HCT116 (cell line): Measurements from ENCODE around the gene ADI1. TPM values are rescaled to one million over a fixed set of nuclear protein-coding genes. Genes with fewer than 3 reads are reported as not detected.

Source experiments
- ATAC-seq: fragments of 200-7000 bp; cut with Tn5 transposase; 2 replicates; pipeline ENCODE4 v1.9.1; 2020; ENCODE audit warnings: mild to moderate bottlenecking, moderate library complexity
- BruUV-seq: library from RNA; stranded (reverse); fragments of 400-500 nt; replicated peaks from 2 replicates; lab custom pipeline; 2021; lab: Mats Ljungman, UMichigan
- CTCF ChIA-PET: fragments of 300-600 bp; sonication (Branson Sonifier 250); formaldehyde crosslinking; loops from one replicate; lab custom pipeline; 2021; ENCODE audit warnings: antibody characterized with exemption; lab: Charles Lee
- POLR2A ChIA-PET: fragments of 300-600, 350-600 bp; sonication (Branson Sonifier 250); formaldehyde crosslinking; loops from one replicate; lab custom pipeline; 2021; ENCODE audit warnings: antibody characterized with exemption; lab: Charles Lee
- RAD21 ChIA-PET, 2 experiments: fragments of 300-600 bp; sonication (Branson Sonifier 250); formaldehyde crosslinking; loops; one replicate each; lab custom pipeline; 2023; ENCODE audit warnings: low total read pairs in 2 of 2; ENCODE audit not compliant: uncharacterized antibody in 2 of 2, unreplicated experiment in 2 of 2, low non-redundant PET in 1 of 2; lab: Charles Lee
- DNase-seq: peaks from one replicate; pipeline ENCODE4 v3.0.0-alpha.2; 2010; ENCODE audit warnings: low read depth, low spot score
- H2AFZ ChIP-seq: fragments of 200-600 bp; shearing (Covaris generic), sonication (generic); 2 replicates; pipeline ENCODE4 v1.6.1; 2017; ENCODE audit warnings: low read depth, mixed run types, mixed read lengths, antibody characterized with exemption, low read length; ENCODE audit not compliant: poor library complexity, severe bottlenecking
- H3K27ac ChIP-seq: 2 replicates; pipeline ENCODE4 v1.5.1; 2012; ENCODE audit warnings: low read depth, low read length
- H3K27me3 ChIP-seq: fragments of 200-600 bp; sonication (generic); 2 replicates; pipeline ENCODE4 v1.6.1; 2016; ENCODE audit warnings: mixed run types, low read length, mixed read lengths; ENCODE audit not compliant: insufficient read depth
- H3K36me3 ChIP-seq, 2 experiments: fragments of 200-500 bp in 1 of 2; fragments of 200-600 bp in 1 of 2; sonication (Bioruptor generic) in 1 of 2; sonication (generic) in 1 of 2; 2 replicates each; pipeline versions ENCODE4 v1.5.1 to v1.6.1; 2014 to 2016; ENCODE audit warnings: low read length in 2 of 2, inconsistent platforms in 1 of 2, mixed read lengths in 1 of 2, mixed run types in 1 of 2; ENCODE audit not compliant: insufficient read depth in 2 of 2, control insufficient read depth in 1 of 2
- H3K4me1 ChIP-seq, 2 experiments: fragments of 200-600 bp in 1 of 2; sonication (generic) in 1 of 2; 2 replicates each; pipeline versions ENCODE4 v1.5.1 to v1.6.1; 2012 to 2017; ENCODE audit warnings: low read length in 2 of 2, inconsistent platforms in 1 of 2, mild to moderate bottlenecking in 1 of 2, mixed read lengths in 1 of 2, mixed run types in 1 of 2, moderate library complexity in 1 of 2; ENCODE audit not compliant: insufficient read depth in 2 of 2, control insufficient read depth in 1 of 2
- H3K4me2 ChIP-seq: fragments of 200-600 bp; sonication (generic); 2 replicates; pipeline ENCODE4 v1.6.1; 2017; ENCODE audit warnings: mixed run types, low read length, mixed read lengths
- H3K4me3 ChIP-seq, 2 experiments: fragments of 200-600 bp in 1 of 2; sonication (generic) in 1 of 2; replicated peaks in 1 of 2; 2 replicates each; pipeline ENCODE4 v1.5.1; 2011 to 2016; ENCODE audit warnings: low read length in 2 of 2, control low read depth in 1 of 2, low read depth in 1 of 2, mild to moderate bottlenecking in 1 of 2, mixed read lengths in 1 of 2, mixed run types in 1 of 2
- H3K79me2 ChIP-seq: fragments of 200-600 bp; sonication (generic); 2 replicates; pipeline ENCODE4 v1.6.1; 2017; ENCODE audit warnings: mild to moderate bottlenecking, mixed run types, low read length, moderate library complexity, mixed read lengths; ENCODE audit not compliant: insufficient read depth
- H3K9ac ChIP-seq: fragments of 200-600 bp; sonication (generic); 2 replicates; pipeline ENCODE4 v1.6.1; 2016; ENCODE audit warnings: low read length, mixed read lengths
- H3K9me2 ChIP-seq: fragments of 200-600 bp; sonication (generic), shearing (Covaris generic); 2 replicates; pipeline ENCODE4 v1.6.1; 2017; ENCODE audit warnings: mixed run types, mild to moderate bottlenecking, moderate library complexity; ENCODE audit not compliant: insufficient read depth
- H3K9me3 ChIP-seq, 2 experiments: fragments of 200-500 bp in 1 of 2; fragments of 200-600 bp in 1 of 2; sonication (Bioruptor generic) in 1 of 2; sonication (generic) in 1 of 2; 2 replicates each; pipeline ENCODE4 v1.6.1; 2014 to 2017; ENCODE audit warnings: low read length in 2 of 2, mixed read lengths in 2 of 2, inconsistent platforms in 1 of 2, low read depth in 1 of 2, mild to moderate bottlenecking in 1 of 2, mixed run types in 1 of 2, moderate library complexity in 1 of 2; ENCODE audit not compliant: control insufficient read depth in 1 of 2, insufficient read depth in 1 of 2
- H4K20me1 ChIP-seq: fragments of 200-600 bp; sonication (generic), shearing (Covaris generic); 2 replicates; pipeline ENCODE4 v1.6.1; 2017; ENCODE audit warnings: mixed run types, mild to moderate bottlenecking, moderate library complexity; ENCODE audit not compliant: insufficient read depth
- CBX3 ChIP-seq: IDR thresholded peaks from 2 replicates; pipeline ENCODE4 v1.6.1; 2012; ENCODE audit warnings: low read depth
- EGR1 ChIP-seq: IDR thresholded peaks from 2 replicates; pipeline ENCODE4 v1.6.1; 2012; ENCODE audit warnings: low read depth
- ELF1 ChIP-seq: IDR thresholded peaks from 2 replicates; pipeline ENCODE4 v1.6.1; 2012; ENCODE audit warnings: low read depth, borderline replicate concordance
- POLR2A ChIP-seq: IDR thresholded peaks from 2 replicates; pipeline ENCODE4 v1.7.0; 2011; ENCODE audit warnings: borderline replicate concordance; ENCODE audit not compliant: insufficient read depth, insufficient read length; ENCODE audit errors: extremely low read depth
- POLR2AphosphoS5 ChIP-seq: IDR thresholded peaks from 2 replicates; pipeline ENCODE4 v1.6.1; 2011; ENCODE audit warnings: mild to moderate bottlenecking, low read depth, low read length, moderate library complexity
- SP1 ChIP-seq: IDR thresholded peaks from 2 replicates; pipeline ENCODE4 v1.6.1; 2012; ENCODE audit warnings: low read depth
- TCF7L2 ChIP-seq: IDR thresholded peaks from 2 replicates; pipeline ENCODE4 v1.7.0; 2011; ENCODE audit warnings: borderline replicate concordance, inconsistent platforms; ENCODE audit not compliant: insufficient read depth, insufficient read length; ENCODE audit errors: extremely low read depth
- YY1 ChIP-seq: IDR thresholded peaks from 2 replicates; pipeline ENCODE4 v1.6.1; 2011; ENCODE audit warnings: low read length, low read depth, moderate library complexity, mild to moderate bottlenecking; ENCODE audit not compliant: insufficient replicate concordance; ENCODE audit errors: extremely low read depth
- ZNF274 ChIP-seq: fragments of 200-500 bp; sonication (Bioruptor generic); IDR thresholded peaks from 2 replicates; pipeline ENCODE4 v1.6.1; 2014; ENCODE audit warnings: mild to moderate bottlenecking, low read depth, low read length, inconsistent platforms
- intact Hi-C: fragments of 100-400 bp; cut with micrococcal nuclease; formaldehyde crosslinking; loops from 2 replicates; pipeline ENCODE4 v1.10.0; 2022
- total RNA-seq: library from RNA; stranded (reverse); gene quantifications from one replicate; pipeline ENCODE4 v1.2.1, GENCODE V29; 2021; ENCODE audit not compliant: unreplicated experiment
- TF ChIP-seq, protein P1 (sequence below): IDR thresholded peaks from 2 replicates; pipeline ENCODE4 v1.6.1; 2012
- TF ChIP-seq, protein P2 (sequence below): IDR thresholded peaks from 2 replicates; pipeline ENCODE4 v1.6.1; 2012
- TF ChIP-seq, protein P3 (sequence below): IDR thresholded peaks from 2 replicates; pipeline ENCODE4 v1.6.1; 2011; ENCODE audit warnings: mild to moderate bottlenecking, low read length, moderate library complexity; ENCODE audit not compliant: insufficient replicate concordance; ENCODE audit errors: extremely low read depth

The ADI1 gene
- total RNA-seq, 1 experiment from 2014 or later: 27.0 TPM

DNA sequence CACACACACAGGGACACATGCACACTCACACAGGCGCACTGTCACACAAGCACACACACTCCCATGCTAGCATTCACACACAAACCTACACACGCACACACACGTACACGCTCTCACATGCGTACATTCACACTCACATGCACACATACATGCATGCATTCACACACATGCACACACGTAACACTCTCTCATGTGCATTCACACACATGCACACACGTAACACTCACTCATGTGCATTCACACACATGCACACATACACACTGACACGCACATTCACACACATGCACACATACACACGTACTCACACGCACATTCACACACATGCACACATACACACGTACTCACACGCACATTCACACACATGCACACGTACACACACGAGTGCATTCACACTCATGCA lies 16.3 kb downstream of the ADI1 start:
- 0 out of 4 replicates have a peak, but pooled peaks cover 0 to 3% of the 10 kb centered on the region in 2 experiments for H3K36me3 ChIP-seq
- H3K27me3 ChIP-seq: no peaks in the 10 kb centered on the region
- ATAC-seq (no peak), DNase-seq (no peak)
- no peaks in the 10 kb centered on the region for H3K9me2 ChIP-seq
- H4K20me1 ChIP-seq: no peaks in the 10 kb centered on the region
- intact Hi-C loops: no loop called here
- no peaks in the 10 kb centered on the region for H3K79me2 ChIP-seq
- TF ChIP-seq TCF7L2 (no peak), POLR2AphosphoS5 (no peak), CBX3 (no peak), EGR1 (no peak), ELF1 (no peak), SP1 (no peak), POLR2A (no peak), ZNF274 (no peak), YY1 (no peak)
- TF ChIP-seq, protein P1, sequence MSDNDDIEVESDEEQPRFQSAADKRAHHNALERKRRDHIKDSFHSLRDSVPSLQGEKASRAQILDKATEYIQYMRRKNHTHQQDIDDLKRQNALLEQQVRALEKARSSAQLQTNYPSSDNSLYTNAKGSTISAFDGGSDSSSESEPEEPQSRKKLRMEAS: no peak
- H3K9ac ChIP-seq: no peak overlapping the region
- no peaks in the 10 kb centered on the region for H3K4me1 ChIP-seq
- no peaks in the 10 kb centered on the region for H3K9me3 ChIP-seq
- no peak overlapping the region for H3K4me2 ChIP-seq
- no peak overlapping the region for H3K4me3 ChIP-seq
- BruUV-seq: no TSS peak
- ChIA-PET RAD21 (no interaction called here), POLR2A (no interaction called here), CTCF (no interaction called here)
- no peak overlapping the region for H2AFZ ChIP-seq
- H3K27ac ChIP-seq: no peak overlapping the region

DNA sequence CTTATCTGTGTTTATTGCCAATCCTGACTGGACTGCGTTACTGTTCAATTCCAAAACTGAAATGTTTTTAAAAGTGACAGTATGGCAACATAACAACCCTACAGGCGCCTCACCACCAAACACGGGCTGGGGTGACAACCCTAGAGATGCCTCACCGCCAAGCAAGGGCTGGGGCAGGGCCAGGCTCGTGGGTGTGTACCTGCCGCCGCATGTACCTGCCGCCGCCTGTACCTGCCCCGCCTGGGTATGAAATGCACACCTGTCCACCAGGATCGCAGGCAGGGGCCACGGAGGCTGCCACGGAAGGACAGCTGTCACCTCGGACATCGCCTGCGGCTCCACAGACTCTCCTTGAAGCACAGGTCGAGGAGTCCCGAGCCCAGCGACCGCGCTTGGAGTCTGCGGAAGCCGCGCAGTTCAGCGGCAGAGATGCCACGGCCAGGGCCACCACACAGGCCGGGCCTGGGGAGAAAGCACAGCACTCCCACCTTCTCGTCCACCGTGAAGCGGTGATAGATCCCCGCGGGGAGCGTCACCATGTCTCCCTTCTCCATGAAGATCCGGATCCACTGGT lies 18.9 kb downstream of the ADI1 start:
- no peaks in the 10 kb centered on the region for H3K9me2 ChIP-seq
- ChIA-PET RAD21 (no interaction called here), POLR2A (no interaction called here), CTCF (no interaction called here)
- ATAC-seq (no peak), DNase-seq (no peak)
- H2AFZ ChIP-seq: no peak overlapping the region
- BruUV-seq: no TSS peak
- H3K27me3 ChIP-seq: no peaks in the 10 kb centered on the region
- H3K9me3 ChIP-seq: no peaks in the 10 kb centered on the region
- 0 out of 4 replicates have a peak, but pooled peaks cover 0 to 3% of the 10 kb centered on the region in 2 experiments for H3K36me3 ChIP-seq
- H4K20me1 ChIP-seq: no peaks in the 10 kb centered on the region
- no peak overlapping the region for H3K27ac ChIP-seq
- no peaks in the 10 kb centered on the region for H3K4me1 ChIP-seq
- no peak overlapping the region for H3K4me3 ChIP-seq
- no peak overlapping the region for H3K4me2 ChIP-seq
- no peak overlapping the region for H3K9ac ChIP-seq
- H3K79me2 ChIP-seq: no peaks in the 10 kb centered on the region
- TF ChIP-seq YY1 (no peak), POLR2AphosphoS5 (no peak), CBX3 (no peak), SP1 (no peak)
- TF ChIP-seq, protein P2, sequence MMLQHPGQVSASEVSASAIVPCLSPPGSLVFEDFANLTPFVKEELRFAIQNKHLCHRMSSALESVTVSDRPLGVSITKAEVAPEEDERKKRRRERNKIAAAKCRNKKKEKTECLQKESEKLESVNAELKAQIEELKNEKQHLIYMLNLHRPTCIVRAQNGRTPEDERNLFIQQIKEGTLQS: no peak
- TF ChIP-seq, protein P3, sequence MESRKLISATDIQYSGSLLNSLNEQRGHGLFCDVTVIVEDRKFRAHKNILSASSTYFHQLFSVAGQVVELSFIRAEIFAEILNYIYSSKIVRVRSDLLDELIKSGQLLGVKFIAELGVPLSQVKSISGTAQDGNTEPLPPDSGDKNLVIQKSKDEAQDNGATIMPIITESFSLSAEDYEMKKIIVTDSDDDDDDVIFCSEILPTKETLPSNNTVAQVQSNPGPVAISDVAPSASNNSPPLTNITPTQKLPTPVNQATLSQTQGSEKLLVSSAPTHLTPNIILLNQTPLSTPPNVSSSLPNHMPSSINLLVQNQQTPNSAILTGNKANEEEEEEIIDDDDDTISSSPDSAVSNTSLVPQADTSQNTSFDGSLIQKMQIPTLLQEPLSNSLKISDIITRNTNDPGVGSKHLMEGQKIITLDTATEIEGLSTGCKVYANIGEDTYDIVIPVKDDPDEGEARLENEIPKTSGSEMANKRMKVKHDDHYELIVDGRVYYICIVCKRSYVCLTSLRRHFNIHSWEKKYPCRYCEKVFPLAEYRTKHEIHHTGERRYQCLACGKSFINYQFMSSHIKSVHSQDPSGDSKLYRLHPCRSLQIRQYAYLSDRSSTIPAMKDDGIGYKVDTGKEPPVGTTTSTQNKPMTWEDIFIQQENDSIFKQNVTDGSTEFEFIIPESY: no peak
- intact Hi-C loops: no loop called here
